HG02759 (cell line): ENCODE data around the gene FBXL17.

Experiments
- ATAC-seq: cut with Tn5 transposase; IDR thresholded peaks from one replicate; pipeline ENCODE4 v1.9.1; 2021; ENCODE audit warnings: mild to moderate bottlenecking, moderate library complexity; ENCODE audit not compliant: unreplicated experiment

Gene FBXL17

DNA sequence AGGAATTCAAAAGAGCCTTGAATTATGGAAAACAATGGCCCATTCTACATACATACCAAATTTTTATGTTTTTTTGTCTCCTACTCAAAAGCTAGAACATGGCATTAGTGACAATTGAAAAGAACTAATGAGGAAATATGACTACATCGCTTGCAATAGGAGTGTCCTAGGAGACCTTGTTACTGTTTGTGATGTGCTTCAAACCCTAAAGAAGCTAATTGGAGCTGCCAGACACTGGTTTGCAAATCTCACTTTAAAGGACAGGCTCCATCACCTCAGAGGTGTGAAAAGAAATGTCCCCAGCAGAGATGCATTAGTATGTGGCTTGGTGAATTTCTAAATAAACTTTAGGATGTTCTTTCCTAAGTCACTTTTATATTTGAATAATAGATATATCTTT lies 356.9 kb downstream of the FBXL17 start:
- no peak for ATAC-seq

DNA sequence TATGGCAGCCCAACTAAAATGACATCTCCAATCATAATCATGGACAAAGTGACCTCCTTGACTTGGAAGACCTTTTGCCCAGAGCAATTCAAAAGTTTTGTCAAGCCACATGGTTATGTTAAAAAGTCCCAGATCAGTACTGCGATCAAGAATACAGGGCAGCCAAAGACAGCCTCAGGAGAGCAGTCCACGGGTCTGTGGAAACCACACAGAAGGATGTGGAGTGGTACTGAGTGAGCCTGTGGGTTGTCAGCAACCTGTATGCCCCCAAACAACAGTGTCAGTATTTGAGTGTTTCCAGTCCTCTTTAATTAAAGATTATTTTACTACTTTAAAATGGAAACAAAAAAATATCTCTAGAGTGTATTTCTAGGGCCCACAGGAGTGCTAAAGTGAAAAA lies 365.8 kb downstream of the FBXL17 start:
- ATAC-seq = no peak

DNA sequence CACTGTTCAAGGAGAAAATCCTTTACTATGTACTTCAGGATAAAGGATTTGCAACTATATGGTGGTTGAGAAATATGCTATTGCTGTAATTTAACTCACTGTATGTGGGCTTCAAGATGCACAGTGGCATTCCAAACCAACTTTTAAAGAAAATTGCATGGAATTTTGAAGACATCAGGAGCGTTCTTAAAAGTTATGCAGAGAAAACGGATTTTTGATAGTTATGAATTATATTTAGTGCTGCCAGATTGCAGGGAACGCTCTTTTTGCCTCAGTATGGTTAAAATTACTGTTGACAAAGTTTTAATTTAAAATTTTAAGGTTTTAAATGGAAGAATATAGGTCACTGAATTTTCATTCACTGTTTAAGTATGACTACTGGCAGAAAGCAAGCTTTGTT lies 375.1 kb downstream of the FBXL17 start:
- ATAC-seq = no peak

DNA sequence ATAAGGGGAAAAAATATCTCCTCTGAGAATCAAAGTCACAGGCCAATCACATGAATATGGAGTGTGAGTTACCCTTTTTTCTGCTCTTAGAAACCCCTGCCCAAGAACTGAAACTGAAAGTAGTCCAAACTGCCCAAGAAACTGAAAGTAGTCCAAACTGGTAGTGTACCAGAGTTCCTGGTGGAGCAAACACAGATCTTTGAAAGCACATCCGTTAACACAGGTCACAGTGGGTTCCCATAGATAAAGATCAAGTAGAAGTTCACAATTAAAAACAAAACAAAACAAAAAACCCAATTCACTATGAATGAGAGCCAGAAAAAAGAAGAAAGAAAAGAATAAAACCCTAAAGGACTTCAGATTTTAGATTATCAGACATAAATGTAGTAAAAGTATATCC lies 378.7 kb downstream of the FBXL17 start:
- ATAC-seq = peak; percentile 98

DNA sequence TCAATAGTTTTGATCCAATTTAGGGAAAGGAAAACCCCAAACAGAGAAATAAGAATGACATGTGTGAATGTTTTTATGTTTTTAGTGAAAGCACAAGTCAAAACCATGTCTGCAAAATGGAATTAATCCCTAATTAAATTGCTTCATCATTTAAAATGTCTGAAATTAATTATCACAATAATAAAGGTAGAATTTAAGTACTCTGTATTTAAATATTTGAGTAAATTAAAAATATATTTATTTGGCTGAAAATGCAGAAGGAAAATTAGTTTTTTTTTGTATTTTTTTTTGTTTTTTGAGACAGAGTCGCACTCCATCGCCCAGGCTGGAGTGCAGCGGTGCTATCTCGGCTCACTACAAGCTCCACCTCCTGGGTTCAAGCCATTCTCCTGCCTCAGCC lies 380.7 kb downstream of the FBXL17 start:
- ATAC-seq = no peak

DNA sequence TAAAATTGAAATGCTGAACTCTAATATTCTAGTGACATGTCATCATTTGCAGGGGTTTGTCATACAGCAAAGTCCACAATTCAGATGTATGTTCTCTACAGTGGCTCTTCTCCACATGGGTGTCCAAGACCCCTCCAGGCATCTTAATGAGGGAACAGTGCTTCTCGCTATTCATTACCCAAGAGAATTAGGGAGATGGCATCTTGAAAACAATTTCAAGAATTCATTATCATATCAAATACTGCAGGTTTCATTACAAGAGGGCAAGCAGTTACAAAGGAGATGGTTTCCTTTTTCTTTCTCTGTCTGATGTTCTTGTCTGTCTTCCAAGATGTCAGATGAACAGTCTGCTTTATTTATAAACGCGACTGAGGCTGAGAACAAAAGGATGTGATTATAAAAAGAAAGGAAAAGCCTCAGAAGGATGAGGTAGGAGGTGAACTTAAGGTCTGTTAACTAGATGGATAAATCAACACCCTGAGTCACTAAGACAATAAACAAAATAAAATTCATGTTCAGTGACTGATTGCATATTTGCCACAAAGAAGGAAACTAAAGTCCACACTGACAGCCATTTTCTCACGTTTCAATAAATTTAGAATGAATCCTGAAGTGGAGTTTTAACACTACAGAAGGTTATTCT lies 384.4 kb downstream of the FBXL17 start:
- ATAC-seq = no peak

DNA sequence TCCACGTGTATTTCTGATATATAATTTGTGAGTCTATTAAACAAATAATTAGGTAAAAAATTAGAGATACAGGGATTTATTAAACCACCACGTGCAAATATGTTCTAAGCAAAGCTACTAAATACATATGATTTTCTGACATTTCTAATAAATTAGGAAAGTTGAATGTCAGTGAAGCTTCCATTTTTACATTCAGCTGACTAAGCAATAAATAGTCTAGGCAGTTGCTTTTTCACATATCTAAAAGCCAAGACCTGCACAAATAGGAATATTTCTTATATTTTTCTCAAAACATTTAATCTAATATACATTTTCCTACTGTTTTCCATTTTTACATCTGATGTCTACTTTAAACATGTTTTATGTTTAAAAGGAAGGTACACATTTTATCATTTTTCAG lies 388.6 kb downstream of the FBXL17 start:
- ATAC-seq = no peak

DNA sequence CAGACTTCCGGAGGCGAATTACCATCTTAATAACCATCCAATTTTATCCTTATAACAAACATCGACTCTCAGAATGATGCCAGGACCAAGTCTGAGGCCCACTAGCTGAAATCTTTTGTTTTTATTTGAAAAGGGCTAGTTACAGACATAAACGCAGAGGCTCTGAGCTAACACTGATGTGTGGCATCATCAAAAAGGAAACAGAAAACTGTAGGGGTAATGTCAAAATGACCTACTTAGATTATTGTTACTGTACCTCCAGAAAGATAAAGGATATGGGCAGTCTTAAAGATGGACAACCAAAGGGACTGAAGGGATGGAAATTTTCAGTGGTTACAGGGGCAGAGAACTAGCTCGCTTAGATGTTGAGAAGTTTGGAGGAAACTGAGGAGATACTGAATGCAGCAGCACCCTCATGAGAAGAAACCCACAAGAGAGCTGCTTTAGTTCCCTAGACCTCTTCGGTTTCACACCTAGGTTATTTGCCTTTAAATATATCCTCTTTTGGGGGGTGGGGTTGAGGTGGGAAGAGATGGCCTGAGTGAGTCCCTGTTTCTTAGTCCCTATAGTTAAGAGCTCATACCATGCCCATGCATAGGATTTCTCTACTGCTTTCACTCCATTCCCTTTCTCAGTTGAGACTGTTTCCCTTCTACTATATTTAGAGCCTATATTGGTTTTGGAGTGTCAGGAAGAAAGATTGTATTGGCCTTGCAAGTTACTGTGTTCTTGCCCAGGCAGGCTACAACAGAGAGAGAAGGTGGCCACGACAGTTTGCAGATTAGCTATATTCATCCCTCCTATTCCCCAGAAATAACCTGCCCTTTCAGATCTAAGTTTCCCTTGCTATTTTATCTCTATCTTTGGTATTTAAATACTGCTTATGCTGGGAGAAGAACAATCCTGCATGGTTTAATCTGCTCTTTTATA lies 390.8 kb downstream of the FBXL17 start:
- peak; percentile 75 for ATAC-seq

DNA sequence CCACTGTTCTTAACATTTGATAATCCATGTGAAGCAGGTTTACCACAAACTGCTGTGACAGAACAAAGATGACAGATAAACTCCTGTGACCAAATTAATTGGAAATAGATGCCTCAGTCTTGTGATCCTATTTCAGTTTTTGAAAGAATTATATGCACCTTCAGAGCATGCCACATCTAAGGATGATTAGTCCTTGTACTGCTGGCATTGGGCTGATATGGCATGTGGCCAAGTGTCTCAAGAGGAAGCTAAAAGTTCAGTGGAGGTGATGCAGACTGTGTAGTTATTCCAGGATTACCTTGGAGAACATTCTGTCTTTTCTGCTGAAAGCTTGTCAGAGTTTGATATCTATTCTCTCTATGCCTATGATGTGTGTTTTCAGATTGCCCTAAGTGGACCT lies 396.8 kb downstream of the FBXL17 start:
- ATAC-seq = no peak

DNA sequence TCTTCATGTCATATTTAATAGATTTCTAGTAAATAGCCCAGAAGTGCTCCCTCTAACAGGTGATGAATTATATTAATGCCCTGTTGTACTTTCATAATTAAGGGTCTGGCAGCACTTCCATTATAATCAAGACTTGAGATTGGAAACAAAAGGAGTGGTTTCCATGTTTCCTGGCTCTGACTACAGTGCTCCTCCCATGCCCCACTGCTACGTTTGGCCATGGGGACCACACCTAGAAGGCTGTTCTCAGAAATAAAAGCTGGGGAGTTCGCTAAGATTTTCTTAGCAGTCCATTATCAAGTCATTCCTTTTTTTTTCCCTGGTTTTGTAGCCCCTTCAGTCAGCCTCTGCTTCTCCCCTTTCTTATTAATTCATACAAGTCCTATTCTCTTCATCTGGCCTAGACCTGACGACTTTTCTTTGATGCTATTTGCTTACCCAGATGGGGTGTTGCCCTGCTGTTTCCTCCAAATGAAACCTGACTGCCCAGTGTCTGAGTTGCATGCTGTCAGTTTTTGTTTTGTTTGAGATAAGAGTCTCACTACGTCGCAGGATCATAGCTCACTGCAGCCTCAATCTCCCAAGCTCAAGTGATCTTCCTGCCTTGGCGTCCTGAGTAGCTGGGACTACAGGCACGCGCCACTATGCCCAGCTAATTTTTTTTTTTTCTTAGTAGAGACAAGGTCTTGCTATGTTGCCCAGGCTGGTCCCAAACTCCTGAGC lies 399.0 kb downstream of the FBXL17 start:
- ATAC-seq = no peak

DNA sequence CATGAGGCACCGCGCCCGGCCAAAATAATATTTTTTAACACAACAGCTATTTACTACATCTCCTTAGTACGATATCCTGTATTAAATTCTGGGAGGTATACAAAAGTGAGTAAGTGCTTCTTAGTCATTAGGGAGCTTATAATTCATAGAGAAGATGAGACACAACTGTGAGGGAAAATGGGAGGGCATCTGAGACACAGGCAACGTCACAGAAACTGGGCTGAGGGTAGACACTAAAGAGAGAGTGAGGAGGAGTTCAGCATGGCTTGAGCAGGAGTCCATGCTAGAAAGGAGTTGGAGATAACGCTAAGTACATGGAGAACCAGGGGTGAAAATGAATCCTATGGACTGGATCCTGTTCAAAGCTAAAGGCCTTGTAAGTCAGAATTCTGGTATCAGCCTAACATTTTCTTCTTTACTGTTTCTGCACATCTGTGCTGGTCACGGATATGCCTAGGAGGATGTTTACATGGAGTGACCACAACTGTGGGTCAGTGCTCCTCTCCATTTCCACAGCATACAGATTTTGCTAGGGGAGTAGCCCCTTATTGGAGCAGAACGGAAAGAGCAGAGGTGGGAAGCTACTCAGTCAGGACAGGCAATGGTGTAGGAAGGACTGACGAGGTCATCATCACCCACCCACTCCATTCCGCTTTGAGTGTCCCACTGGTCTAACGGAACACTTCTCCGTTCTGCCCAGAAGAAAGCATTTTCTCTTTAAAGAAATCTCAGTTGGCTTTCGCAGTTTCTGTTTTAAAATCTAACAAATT lies 400.8 kb downstream of the FBXL17 start:
- ATAC-seq = no peak

DNA sequence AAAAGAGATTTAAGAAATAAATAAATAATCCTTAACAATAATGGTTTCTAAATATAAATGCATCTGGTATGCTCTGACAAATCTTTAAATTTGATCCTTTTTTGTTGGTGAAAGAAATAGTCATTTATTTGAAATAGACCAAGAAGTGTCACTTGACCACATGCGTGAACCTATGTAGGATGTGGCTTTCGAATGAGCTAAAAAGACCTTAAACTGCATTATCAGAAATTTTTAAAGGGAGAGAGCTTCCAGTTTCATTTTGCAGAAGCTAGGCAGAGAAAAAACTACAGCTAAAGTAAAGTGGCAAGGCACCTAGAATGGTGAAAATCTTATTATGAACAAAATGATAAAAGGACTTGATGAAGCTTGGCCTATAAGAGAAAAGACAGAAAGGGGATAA lies 402.0 kb downstream of the FBXL17 start:
- no peak for ATAC-seq

DNA sequence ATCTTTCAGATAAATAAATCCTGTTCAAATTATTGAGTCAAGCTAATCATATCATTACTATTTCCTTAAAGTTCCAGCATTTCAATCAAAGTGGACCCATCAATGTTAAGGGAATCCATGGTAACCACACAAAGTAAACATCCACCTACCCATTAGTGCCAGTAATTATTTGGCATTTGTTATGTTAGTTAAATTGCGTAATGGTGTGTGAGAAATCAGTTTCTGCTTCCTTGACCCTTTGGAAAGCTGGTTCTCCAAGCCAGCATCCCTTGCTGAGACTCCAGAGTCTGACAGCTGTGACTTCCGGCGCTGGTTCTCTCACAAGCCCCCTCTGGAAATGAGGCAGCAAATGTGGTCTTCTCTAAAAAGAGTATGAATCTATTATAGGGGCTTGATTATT lies 402.6 kb downstream of the FBXL17 start:
- no peak for ATAC-seq

DNA sequence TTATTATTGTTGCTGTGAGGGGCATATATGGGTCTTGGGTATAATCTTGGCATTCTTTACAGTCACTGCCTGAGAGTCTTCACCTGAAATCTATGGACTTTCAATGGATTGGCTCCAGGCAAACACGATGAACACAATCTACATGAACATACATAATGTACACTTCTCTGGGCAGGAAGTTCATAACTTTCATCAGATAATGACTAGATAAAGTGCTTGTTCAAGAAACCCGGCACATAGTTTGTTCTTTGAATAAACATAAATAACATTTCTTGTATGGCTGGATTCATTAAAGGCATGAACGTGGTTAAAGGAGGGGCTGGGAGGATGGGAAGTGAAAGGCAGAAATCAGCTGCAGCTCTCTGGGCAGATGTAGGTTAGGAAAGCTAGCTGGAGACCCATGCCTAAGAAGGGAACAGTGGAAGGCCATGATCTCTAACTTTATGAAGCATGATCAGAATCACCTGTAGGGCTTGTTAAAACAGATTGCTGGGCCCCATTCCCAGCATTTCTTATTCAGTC lies 404.3 kb downstream of the FBXL17 start:
- no peak for ATAC-seq

DNA sequence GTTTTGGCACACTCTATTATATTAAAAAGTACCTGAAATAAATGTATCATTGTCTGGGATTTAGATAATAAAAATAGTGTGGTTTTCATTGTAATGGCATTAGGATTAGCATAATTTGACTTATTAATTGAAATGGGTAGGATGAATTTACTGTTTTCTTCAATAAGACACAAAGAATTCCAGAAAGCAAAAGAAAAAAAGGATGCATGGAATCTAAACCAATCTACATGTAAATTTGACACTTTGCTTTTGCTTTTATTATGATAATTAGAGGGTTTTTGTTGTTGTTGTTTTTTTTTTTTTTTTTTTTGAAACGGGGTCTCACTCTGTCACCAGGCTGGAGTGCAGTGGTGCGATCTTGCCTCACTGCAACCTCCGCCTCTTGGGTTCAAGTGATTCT lies 406.3 kb downstream of the FBXL17 start:
- no peak for ATAC-seq

DNA sequence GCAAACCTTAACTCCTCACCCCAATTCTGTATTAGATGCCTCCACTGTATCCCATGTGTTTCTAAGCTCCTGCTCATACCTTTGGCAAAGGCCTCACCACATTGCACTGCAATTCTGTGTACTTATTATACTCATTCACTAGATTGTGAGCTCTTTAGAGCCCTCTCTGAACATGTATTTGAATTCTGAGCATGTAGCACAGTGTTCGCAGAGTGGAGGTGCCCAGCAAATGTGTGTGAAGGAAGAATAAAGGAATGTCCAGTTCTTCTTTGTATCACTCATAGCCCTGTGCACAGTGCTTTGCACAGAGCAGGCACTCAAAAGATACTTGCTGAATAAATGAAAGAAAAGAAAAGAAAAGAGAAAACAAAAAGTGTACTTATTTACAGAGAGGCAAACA lies 410.1 kb downstream of the FBXL17 start:
- ATAC-seq = no peak

DNA sequence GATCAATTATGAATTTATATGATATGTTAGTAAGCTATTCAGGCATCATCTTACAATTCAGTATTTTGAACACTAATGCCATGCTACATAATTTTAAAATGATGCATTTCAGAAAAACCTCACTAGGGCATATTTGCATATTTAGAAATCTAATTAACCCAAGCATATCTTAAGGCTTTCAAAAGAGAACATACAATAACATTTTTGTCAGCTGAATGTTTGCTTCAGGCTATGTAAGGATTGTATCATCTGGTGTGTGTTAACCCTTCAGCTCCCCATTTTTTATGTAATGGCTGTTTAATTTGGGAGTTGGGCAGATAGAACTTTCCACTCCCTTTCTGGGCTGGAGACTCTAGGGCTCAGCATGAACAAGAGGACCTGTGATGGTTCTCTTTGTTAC lies 412.1 kb downstream of the FBXL17 start:
- no peak for ATAC-seq

DNA sequence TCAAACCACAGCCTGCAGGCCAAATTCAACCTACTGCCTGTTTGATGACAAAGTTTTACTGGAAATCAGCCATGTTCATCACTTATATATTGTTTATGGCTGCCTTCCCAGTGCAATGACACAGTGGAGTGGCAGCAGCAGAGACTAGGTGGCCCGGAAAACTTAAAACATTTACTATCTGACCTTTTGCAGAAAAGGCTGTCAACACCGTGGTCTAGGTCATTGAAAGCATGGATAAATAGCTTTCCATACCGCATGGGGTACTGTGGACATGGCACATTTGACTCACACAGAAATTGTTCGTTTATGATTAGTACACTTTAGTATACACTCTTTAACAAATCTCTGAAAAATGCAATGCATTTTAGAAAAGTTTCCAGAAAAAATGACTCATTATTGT lies 412.9 kb downstream of the FBXL17 start:
- no peak for ATAC-seq

DNA sequence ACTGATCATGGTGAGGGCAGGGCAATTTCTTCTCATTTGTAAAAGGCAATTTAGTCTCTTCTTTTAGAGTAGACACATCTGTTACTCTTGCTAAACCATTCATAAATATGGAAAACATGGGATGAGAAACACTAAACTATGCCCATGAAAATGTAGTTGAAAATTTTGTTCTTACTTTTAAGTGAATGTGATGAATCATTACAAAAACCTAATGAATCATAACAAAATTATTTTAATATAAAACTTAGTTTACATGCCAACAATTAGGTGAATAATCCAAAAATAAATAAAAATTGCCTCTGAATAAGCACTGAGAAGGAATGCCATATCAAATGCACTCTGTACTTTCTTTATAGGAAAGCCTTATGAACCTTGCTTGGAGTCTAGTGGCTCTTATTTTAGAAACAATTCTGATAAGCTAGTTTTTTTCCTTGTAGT lies 413.5 kb downstream of the FBXL17 start:
- ATAC-seq = no peak

DNA sequence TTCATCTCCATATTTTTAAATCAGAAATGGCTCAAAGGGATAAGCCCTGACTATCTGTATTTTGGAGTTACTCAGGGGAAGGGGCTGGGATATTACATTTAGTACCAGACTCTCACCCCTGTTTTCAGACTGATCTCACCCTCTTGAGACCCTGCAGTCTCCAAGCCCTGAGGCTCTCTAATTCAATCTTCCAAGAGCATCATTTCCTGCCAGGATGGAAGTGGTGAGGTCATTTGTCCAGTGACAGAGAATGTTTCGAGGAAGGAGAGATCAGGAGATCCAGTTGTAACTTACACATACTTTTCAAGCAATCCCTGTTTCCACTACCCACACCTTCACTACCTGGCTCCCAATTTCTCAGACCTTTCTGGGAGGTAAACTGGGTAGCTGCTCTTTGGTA lies 415.7 kb downstream of the FBXL17 start:
- no peak for ATAC-seq

DNA sequence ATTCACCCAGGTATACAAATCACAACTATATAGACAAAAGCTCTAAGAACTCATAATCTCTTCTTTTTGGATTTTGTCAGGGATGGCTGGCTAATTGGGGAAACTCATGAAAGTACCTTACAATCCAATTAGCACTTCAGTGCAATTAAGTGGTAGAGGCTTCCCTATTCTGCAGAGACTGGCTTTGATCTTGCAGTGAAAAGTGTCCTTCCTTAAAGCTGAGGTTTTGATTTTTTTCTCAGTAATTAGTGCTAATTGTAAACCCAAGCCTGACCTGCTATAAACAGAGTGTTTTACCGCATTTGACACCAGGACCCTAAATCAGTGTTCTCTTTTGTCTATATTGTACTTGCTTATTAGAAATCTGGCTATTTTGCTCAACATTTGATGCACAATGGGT lies 417.2 kb downstream of the FBXL17 start:
- no peak for ATAC-seq
